Esophagus squamous epithelium (tissue), 5 donors: ENCODE data around the gene P2RY6. TPM values are rescaled to one million over a fixed set of nuclear protein-coding genes. Genes with fewer than 3 reads are reported as not detected.
A peak's percentile ranks its signal among the peaks of the same experiment; 100 is the strongest.

Source experiments
- DNase-seq: peaks from one replicate; lab custom pipeline; 2025; lab: John Stamatoyannopoulos, UW
- H3K27ac ChIP-seq, 4 donors: fragments of 200-600 bp; sonication (generic); one replicate each; pipeline ENCODE4 v1.5.1; 2016 to 2019; ENCODE audit warnings: mild to moderate bottlenecking in 1 of 4
- H3K27me3 ChIP-seq, 4 donors: fragments of 200-600 bp; sonication (generic); 1 replicate in 3 of 4; 2 replicates in 1 of 4; pipeline versions ENCODE4 v1.5.1 to v1.6.0; 2017 to 2021; ENCODE audit warnings: antibody characterized with exemption in 1 of 4
- H3K36me3 ChIP-seq, 3 donors: fragments of 200-600 bp; sonication (generic); one replicate each; pipeline ENCODE4 v1.5.1; 2016 to 2019
- H3K4me1 ChIP-seq, 3 donors: fragments of 200-600 bp; sonication (generic); one replicate each; pipeline ENCODE4 v1.5.1; 2017 to 2019
- H3K4me3 ChIP-seq, 4 donors: fragments of 200-600 bp; sonication (generic); 1 replicate in 3 of 4; 2 replicates in 1 of 4; pipeline ENCODE4 v1.5.1; 2016 to 2019; ENCODE audit warnings: mild to moderate bottlenecking in 2 of 4, moderate library complexity in 1 of 4
- H3K9me3 ChIP-seq, 3 donors: fragments of 200-600 bp; sonication (generic); one replicate each; pipeline ENCODE4 v1.5.1; 2016 to 2019
- POLR2A ChIP-seq, 4 donors: fragments of 450-650 bp; IDR thresholded peaks; one replicate each; pipeline ENCODE4 v1.6.1; 2017; ENCODE audit warnings: antibody characterized with exemption in 4 of 4, mild to moderate bottlenecking in 4 of 4, moderate library complexity in 3 of 4
- WGBS, 2 donors: methylation state at CpG; one replicate each; pipeline ENCODE4 v1.1.5; 2018; 5-methylcytosine and 5-hydroxymethylcytosine counted together
- intact Hi-C: fragments of 100-400 bp; cut with DNase I; formaldehyde crosslinking; loops from one replicate; pipeline ENCODE4 v1.15.0; 2022
- total RNA-seq, 4 donors: library from RNA; depleted of rRNA; stranded (reverse); fragments of >200 nt; gene quantifications; one replicate each; pipeline ENCODE4 v1.1.0, GENCODE V29; 2016
- TF ChIP-seq, protein P1 (sequence below), 6 experiments: fragments of 450-650 bp in 4 of 6; fragments of 200-600 bp in 2 of 6; sonication (generic) in 2 of 6; IDR thresholded peaks; one replicate each; pipeline ENCODE4 v1.5.1; 2016 to 2019; ENCODE audit warnings: antibody characterized with exemption in 6 of 6, mild to moderate bottlenecking in 4 of 6, moderate library complexity in 4 of 6
- donor health status: DM: yes; HTN: yes; CAD: no.

The P2RY6 gene
- total RNA-seq, 4 donors from 2014 or later: 0.26 to 3.6 (median 1.3) TPM

DNA sequence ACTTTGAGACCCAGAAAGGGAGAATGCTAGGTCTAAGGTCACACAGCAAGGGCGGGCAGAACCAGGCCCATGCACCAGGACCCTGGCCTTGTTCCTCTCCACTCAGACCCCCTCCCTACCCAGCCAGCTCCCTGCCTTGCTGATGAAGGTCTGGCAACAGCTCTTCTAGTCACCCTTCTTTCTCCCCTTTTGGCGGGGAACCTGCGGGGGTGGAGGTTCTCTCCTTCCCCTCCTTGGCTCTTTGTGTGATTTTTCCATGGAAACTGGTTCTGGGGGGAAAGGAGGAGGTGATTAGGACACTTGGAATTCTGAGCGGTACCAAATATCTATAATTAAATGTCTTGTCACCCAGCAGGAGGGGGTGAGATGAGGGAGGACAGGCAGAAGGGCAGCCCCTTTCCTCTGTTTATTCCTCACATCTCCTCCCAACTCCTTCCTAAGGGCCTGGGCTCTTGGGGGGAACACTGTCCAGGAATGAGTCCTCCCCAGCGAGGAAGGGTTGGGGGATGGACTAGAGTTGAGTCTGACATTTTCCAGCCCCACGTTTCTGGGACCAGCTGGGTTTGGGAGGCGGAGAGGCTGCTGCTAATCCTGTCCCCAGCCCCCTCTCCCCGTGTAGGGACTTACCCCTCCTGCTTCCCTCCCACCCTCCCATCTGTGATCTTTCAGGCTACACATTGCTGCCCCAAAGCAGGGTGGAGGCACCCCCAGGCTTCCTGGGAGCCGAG lies 43.3 kb downstream of the P2RY6 start:
- no peaks in the 10 kb centered on the region for H3K27me3 ChIP-seq
- DNase-seq: no peak
- WGBS, 2 donors: 47 to 51% methylated on average over 7 to 9 of the region's 9 CpGs
- H3K27ac ChIP-seq: peak overlapping the region; percentile 27 to 90 (median 82)
- peaks cover 23 to 100% (median 71%) of the 10 kb centered on the region in 3 donors for H3K4me1 ChIP-seq
- H3K36me3 ChIP-seq: no peaks in the 10 kb centered on the region
- TF ChIP-seq POLR2A (IDR thresholded peaks at IDR 0.05): no peak
- TF ChIP-seq, protein P1, sequence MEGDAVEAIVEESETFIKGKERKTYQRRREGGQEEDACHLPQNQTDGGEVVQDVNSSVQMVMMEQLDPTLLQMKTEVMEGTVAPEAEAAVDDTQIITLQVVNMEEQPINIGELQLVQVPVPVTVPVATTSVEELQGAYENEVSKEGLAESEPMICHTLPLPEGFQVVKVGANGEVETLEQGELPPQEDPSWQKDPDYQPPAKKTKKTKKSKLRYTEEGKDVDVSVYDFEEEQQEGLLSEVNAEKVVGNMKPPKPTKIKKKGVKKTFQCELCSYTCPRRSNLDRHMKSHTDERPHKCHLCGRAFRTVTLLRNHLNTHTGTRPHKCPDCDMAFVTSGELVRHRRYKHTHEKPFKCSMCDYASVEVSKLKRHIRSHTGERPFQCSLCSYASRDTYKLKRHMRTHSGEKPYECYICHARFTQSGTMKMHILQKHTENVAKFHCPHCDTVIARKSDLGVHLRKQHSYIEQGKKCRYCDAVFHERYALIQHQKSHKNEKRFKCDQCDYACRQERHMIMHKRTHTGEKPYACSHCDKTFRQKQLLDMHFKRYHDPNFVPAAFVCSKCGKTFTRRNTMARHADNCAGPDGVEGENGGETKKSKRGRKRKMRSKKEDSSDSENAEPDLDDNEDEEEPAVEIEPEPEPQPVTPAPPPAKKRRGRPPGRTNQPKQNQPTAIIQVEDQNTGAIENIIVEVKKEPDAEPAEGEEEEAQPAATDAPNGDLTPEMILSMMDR (IDR thresholded peaks at IDR 0.05): no peak
- no peaks in the 10 kb centered on the region for H3K9me3 ChIP-seq
- peak overlapping the region in 1 of 4 donors; percentile 89 for H3K4me3 ChIP-seq
- intact Hi-C loops: no loop called here

DNA sequence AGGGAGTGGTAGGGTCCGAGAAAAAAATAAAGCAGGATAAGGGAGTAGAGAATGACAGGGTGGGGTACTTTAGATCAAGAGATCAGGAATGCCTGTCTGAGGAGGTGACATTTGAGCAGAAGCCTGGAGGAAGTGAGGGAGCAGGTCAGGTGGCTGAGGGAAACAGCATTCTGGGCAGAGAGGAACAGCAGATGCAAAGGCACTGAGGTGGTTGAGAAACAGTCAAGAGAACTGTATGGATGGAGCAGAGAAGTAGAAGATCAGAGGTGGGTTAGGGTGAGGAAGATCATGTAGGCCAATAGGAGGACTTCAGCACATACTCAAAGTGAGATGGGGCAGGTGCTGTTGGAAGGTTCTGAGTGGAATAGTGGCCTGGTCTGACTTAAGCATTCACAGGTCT lies 44.3 kb downstream of the P2RY6 start:
- H3K9me3 ChIP-seq: no peaks in the 10 kb centered on the region
- 64 to 75% methylated on average over 1 of the region's 1 CpG for WGBS, 2 donors
- H3K4me3 ChIP-seq: no peak overlapping the region
- H3K36me3 ChIP-seq: no peaks in the 10 kb centered on the region
- peaks cover 32 to 100% (median 70%) of the 10 kb centered on the region in 3 donors for H3K4me1 ChIP-seq
- TF ChIP-seq, protein P1 (IDR thresholded peaks at IDR 0.05): no peak
- no peak for TF ChIP-seq POLR2A (IDR thresholded peaks at IDR 0.05)
- no peak for DNase-seq
- intact Hi-C loops: no loop called here
- H3K27ac ChIP-seq: peak overlapping the region in 3 of 4 donors; percentile 85 to 90 (median 86)
- H3K27me3 ChIP-seq: no peaks in the 10 kb centered on the region

DNA sequence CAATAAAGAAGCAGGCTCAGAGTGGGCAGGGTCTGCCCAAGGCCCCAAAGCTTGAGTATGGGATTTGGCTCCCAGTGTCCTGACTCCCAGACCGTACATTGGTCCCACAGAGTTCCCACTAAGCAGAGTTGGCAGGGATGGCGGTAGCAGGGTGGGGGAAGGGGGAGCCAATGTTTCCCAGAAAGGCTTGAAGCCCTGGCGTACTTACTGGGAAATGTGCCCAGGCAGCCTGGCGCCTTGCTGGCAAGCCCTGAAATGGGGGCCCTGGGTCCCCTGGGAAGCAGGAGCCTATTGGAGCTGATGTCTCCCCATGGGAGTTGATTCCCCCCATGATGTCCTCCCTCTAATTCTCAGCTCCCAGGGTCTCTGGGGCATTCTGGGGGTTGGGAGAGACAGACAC lies 45.2 kb downstream of the P2RY6 start:
- H3K9me3 ChIP-seq: no peaks in the 10 kb centered on the region
- WGBS, 2 donors: 39 to 73% methylated on average over 2 to 4 of the region's 4 CpGs
- H3K4me3 ChIP-seq: peak overlapping the region in 1 of 4 donors; percentile 15
- no peak for TF ChIP-seq POLR2A (IDR thresholded peaks at IDR 0.05)
- TF ChIP-seq, protein P1 (IDR thresholded peaks at IDR 0.05): no peak
- intact Hi-C loops: no loop called here
- H3K27ac ChIP-seq: peak overlapping the region; percentile 42 to 90 (median 86)
- no peaks in the 10 kb centered on the region for H3K27me3 ChIP-seq
- no peaks in the 10 kb centered on the region for H3K36me3 ChIP-seq
- peaks cover 37 to 100% (median 76%) of the 10 kb centered on the region in 3 donors for H3K4me1 ChIP-seq
- DNase-seq: no peak

DNA sequence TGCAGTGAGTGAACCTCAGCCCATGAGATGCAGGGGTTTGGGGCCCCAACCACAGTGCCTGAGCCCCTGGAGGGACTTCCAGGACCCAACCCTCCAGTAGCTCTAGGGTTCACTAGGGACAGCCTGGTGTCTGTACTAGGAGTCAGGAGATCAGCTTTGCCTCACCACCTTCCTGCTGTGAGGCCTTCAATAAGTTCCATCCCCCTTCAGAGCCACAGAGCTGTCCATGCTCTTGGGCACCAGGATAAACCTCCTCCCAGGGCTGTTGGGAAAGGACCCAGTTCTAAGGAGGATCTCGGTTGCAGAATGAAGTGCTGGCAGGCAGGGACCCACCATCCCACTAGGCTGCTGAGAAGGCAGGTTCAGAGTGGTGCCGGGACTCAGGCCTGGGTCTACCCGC lies 45.7 kb downstream of the P2RY6 start:
- peak overlapping the region; percentile 42 to 90 (median 86) for H3K27ac ChIP-seq
- H3K27me3 ChIP-seq: no peaks in the 10 kb centered on the region
- H3K36me3 ChIP-seq: no peaks in the 10 kb centered on the region
- peaks cover 37 to 100% (median 78%) of the 10 kb centered on the region in 3 donors for H3K4me1 ChIP-seq
- no peak for TF ChIP-seq POLR2A (IDR thresholded peaks at IDR 0.05)
- TF ChIP-seq, protein P1 (IDR thresholded peaks at IDR 0.05): no peak
- no peak overlapping the region for H3K4me3 ChIP-seq
- no peak for DNase-seq
- intact Hi-C loops: no loop called here
- 49% methylated on average over 3 of the region's 3 CpGs; no CpG with 5 or more reads in 1 of the 2 donors for WGBS, 2 donors
- no peaks in the 10 kb centered on the region for H3K9me3 ChIP-seq

DNA sequence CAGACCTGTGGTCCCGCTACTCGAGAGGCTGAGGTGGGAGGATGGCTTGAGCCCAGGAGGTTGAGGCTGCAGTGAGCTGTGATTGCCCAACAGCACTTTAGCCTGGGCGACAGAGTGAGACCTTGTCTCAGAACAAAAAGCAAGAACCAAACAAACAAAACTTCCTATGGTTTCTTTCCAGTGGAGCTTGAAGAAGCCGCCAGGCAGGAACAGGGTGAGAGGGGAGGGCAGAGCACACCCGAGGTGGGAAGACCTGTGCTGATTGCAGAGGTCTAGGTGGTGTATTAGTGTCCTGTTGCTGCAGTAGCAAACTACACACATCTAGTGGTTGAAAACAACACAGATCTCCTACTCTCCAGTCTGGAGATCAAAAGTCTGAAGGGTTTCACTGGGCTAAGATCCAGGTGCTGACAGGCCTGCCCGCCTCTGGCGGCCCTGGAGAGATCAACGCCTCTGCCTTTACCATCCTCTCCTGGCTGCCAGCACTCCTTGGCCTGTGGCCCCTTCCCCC lies 46.4 kb downstream of the P2RY6 start:
- Histone ChIP-seq H3K9me3 (no peaks in the 10 kb centered on the region), H3K4me3 (no peak overlapping the region), H3K27me3 (no peaks in the 10 kb centered on the region), H3K36me3 (no peaks in the 10 kb centered on the region), H3K27ac (peak overlapping the region in 3 of 4 donors; percentile 85 to 90 (median 86)), H3K4me1 (peaks cover 44 to 100% (median 80%) of the 10 kb centered on the region in 3 donors)
- TF ChIP-seq, protein P1 (IDR thresholded peaks at IDR 0.05): no peak
- TF ChIP-seq POLR2A (IDR thresholded peaks at IDR 0.05): no peak
- 40 to 44% methylated on average over 6 to 8 of the region's 8 CpGs for WGBS, 2 donors
- intact Hi-C loops: no loop called here
- no peak for DNase-seq
